Brain microvascular endothelial cell (primary cell): ENCODE data around the gene VWC2L.

Source experiments
- DNase-seq: peaks from one replicate; pipeline ENCODE4 v3.0.0-alpha.2; 2020
- H3K27ac ChIP-seq: fragments of 250-450 bp; sonication (Bioruptor Pico); 2 replicates; pipeline ENCODE4 v1.5.1; 2020; ENCODE audit warnings: mild to moderate bottlenecking, moderate library complexity
- H3K27me3 ChIP-seq: fragments of 250-450 bp; sonication (Bioruptor Pico); replicated peaks from 2 replicates; pipeline ENCODE4 v1.5.1; 2020; ENCODE audit warnings: mild to moderate bottlenecking
- H3K36me3 ChIP-seq: fragments of 250-450 bp; sonication (Bioruptor Pico); replicated peaks from 2 replicates; pipeline ENCODE4 v1.5.1; 2020; ENCODE audit warnings: mild to moderate bottlenecking
- H3K4me3 ChIP-seq: 2 replicates; pipeline ENCODE4 v1.5.1; 2011; ENCODE audit warnings: low read depth, mild to moderate bottlenecking, control low read depth, low read length, moderate library complexity
- in situ Hi-C: cut with HindIII; loops from 2 replicates; pipeline ENCODE4 v1.10.0; 2017; ENCODE audit warnings: low sequenced_read_pairs, low pct_ligation_motif_present
- TF ChIP-seq, protein P1 (sequence below): IDR thresholded peaks from 2 replicates; pipeline ENCODE4 v1.5.1; 2011; ENCODE audit warnings: low read depth, mild to moderate bottlenecking, moderate library complexity, low read length, control low read depth, inconsistent platforms; ENCODE audit errors: missing control alignments

The VWC2L gene

GRCh38 chr2:214378455-214379103, 32.3 kb upstream of the VWC2L start:
- no peak for DNase-seq

GRCh38 chr2:214379227-214379626, 31.6 kb upstream of the VWC2L start:
- no peaks in the 10 kb centered on the region for H3K27me3 ChIP-seq
- no peaks in the 10 kb centered on the region for H3K36me3 ChIP-seq
- DNase-seq, result no peak
- H3K4me3 ChIP-seq, result no peak overlapping the region
- in situ Hi-C loops, result no loop called here
- TF ChIP-seq, protein P1, sequence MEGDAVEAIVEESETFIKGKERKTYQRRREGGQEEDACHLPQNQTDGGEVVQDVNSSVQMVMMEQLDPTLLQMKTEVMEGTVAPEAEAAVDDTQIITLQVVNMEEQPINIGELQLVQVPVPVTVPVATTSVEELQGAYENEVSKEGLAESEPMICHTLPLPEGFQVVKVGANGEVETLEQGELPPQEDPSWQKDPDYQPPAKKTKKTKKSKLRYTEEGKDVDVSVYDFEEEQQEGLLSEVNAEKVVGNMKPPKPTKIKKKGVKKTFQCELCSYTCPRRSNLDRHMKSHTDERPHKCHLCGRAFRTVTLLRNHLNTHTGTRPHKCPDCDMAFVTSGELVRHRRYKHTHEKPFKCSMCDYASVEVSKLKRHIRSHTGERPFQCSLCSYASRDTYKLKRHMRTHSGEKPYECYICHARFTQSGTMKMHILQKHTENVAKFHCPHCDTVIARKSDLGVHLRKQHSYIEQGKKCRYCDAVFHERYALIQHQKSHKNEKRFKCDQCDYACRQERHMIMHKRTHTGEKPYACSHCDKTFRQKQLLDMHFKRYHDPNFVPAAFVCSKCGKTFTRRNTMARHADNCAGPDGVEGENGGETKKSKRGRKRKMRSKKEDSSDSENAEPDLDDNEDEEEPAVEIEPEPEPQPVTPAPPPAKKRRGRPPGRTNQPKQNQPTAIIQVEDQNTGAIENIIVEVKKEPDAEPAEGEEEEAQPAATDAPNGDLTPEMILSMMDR, result no peak
- no peak overlapping the region for H3K27ac ChIP-seq

More at GRCh38 chr2:214378455-214379103, 32.3 kb upstream of the VWC2L start:
- Histone ChIP-seq H3K36me3 (no peaks in the 10 kb centered on the region), H3K27me3 (no peaks in the 10 kb centered on the region), H3K4me3 (no peak overlapping the region), H3K27ac (no peak overlapping the region)
- TF ChIP-seq, protein P1, result peak; percentile 17
- in situ Hi-C loops, result no loop called here

DNA sequence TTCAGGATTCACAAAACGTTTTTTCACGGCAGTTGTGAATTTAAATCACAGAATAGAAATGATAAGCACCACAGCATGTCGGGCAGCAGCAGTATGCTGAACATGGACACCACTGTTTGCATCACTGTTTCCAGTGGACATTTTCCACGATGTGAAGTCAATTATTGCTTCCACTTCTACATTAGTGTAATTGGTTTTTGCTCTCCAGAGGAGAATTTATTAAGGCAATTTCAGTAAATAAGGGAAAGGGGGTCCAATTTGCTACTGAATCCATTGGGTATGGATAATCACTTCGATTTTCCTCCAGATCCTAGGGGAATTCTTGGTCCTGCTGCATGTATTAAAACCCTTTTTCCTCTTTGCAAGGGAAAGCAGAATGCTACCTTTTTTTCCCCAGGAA, 30.2 kb upstream of the VWC2L start:
- DNase-seq, result no peak
- Histone ChIP-seq H3K36me3 (no peaks in the 10 kb centered on the region), H3K4me3 (no peak overlapping the region), H3K27me3 (no peaks in the 10 kb centered on the region), H3K27ac (no peak overlapping the region)
- in situ Hi-C loops, result no loop called here
- TF ChIP-seq, protein P1, result no peak

DNA sequence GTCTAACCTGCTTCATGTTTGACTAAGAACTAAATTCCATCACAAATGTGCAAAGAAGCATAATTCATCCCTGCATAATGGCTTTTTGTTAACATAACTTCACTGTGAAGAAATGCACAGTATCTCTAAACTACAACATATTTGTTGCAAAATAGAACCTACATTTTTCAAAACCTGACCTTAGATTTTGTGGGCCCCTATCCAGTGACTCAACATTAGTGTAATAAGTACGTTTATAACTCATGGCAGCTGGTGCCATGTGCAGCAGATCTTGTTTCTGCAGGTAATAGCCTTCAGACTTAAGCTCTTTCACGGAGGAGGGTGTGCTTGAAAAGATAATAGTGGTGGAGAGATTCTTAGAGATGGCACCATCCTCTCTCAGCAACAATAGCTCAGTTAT, 28.6 kb upstream of the VWC2L start:
- H3K4me3 ChIP-seq, result no peak overlapping the region
- H3K27me3 ChIP-seq, result no peaks in the 10 kb centered on the region
- H3K27ac ChIP-seq, result no peak overlapping the region
- in situ Hi-C loops, result no loop called here
- TF ChIP-seq, protein P1, result no peak
- H3K36me3 ChIP-seq, result no peaks in the 10 kb centered on the region
- no peak for DNase-seq

DNA sequence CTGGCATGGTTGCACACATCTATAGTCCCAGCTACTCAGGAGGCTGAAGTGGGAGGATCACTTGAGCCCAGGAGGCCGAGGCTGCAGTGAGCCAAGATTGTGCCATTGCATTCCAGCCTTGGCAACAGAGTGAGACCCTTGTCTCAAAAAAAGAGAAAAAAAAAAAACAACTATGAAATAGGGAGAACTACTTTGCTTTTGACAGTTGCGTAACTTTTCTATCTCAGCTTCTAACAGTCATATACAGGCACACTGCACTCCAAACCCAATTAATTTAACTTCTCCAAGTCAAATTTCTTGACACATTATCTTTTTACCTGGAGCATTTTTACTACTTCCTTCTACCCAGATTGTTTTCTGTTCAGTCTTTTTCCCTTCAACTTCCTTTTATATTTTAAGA, 24.1 kb upstream of the VWC2L start:
- TF ChIP-seq, protein P1, result no peak
- H3K27me3 ChIP-seq, result no peaks in the 10 kb centered on the region
- H3K36me3 ChIP-seq, result no peaks in the 10 kb centered on the region
- DNase-seq, result no peak
- in situ Hi-C loops, result no loop called here
- H3K4me3 ChIP-seq, result no peak overlapping the region
- H3K27ac ChIP-seq, result no peak overlapping the region

DNA sequence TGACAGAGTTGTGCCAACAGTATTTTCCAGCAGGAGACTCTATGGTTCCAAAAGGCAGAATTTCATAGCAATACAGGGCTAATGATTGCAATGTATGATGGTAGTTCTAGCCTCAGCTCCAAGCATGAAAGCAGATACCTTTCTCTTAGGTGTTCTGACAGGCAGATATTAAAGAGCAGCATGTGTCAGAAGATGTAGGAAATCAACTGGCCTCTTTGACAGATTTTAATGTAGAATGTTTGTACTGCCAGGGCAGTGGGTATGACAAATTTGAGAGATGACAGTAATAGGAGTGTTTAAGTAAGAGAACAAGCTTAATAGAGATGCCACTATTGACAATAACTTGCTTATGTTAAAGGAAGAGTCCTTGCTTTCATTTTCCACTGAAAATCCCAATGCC, 21.5 kb upstream of the VWC2L start:
- H3K4me3 ChIP-seq, result no peak overlapping the region
- TF ChIP-seq, protein P1, result no peak
- H3K27me3 ChIP-seq, result no peaks in the 10 kb centered on the region
- no peak for DNase-seq
- no peak overlapping the region for H3K27ac ChIP-seq
- no peaks in the 10 kb centered on the region for H3K36me3 ChIP-seq
- in situ Hi-C loops, result no loop called here
